ENCODE data around the gene CORO6. TPM values are rescaled to one million over a fixed set of nuclear protein-coding genes. Genes with fewer than 3 reads are reported as not detected.

CORO6 gene
- polyA plus RNA-seq, 1 donor from 2014 or later, result not detected

GRCh38 chr17:29593591-29594518 is 28.9 kb downstream of the CORO6 start:
- Mint-ChIP-seq H3K36me3 (no peaks in the 10 kb centered on the region), H3K27ac (peak overlapping the region in 1 of 3 donors; percentile 64), H3K4me3 (peak overlapping the region; percentile 71 to 91 (median 89)), H3K9me3 (no peaks in the 10 kb centered on the region), H3K4me1 (peaks cover 8 to 25% (median 19%) of the 10 kb centered on the region in 3 donors), H3K27me3 (no peaks in the 10 kb centered on the region)

GRCh38 chr17:29592850-29593551 is 29.7 kb downstream of the CORO6 start, which contains the start of gene ANKRD13B:
ANKRD13B (plus strand) TSS chr17:29593132; CDS start chr17:29593622, 490 bp downstream.
- Mint-ChIP-seq H3K9me3 (no peaks in the 10 kb centered on the region), H3K4me3 (peak within 1 kb of the TSS; percentile 88 to 95 (median 92)), H3K27me3 (no peaks in the 10 kb centered on the region), H3K36me3 (no peaks in the 10 kb centered on the region), H3K27ac (peak within 1 kb of the TSS in 1 of 3 donors; percentile 82), H3K4me1 (peaks cover 12 to 29% (median 22%) of the 10 kb centered on the region in 3 donors)

DNA sequence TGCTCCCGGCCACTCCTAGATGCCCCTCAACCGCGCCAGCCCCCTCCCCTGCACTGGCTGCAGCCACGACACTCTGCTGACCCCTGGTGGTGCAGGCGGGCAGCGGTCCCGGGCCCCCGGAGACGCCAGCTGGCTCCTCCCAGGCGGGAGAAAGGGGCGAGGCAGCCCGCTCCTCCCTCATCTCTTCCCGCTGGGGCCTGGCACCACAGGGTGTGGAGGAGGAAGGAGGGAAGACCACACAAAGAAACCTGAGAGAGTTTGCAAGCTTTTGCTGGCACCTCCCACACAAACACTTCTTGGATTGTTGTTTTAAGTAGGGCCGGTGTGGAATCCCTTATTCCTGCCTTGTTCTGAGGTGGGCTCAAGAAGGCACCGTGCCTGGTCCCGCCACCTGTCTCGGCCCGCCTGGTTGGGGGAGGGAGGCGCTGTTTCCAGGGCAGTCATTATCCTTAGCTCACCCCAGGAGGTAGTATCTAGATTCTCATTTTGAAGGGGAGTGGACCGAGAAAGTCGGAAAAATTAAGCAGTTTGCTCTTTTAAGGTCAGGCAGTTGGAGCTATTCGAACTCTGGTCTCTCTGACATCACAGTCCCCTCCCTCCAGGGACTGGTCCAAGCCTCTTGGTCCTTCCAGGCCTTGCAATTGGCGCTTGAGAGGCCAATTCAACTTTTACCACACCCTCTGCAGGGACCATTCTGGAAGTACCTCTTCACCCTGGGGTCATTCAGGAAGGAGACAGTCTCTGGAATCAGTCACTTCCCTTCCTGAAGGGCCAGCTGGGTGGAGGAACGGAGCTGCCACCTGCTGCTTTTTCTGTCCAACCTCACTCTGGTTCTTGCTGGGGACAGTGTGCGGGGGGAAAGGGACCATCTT is 30.7 kb downstream of the CORO6 start:
- peaks cover 13 to 32% (median 29%) of the 10 kb centered on the region in 3 donors for H3K4me1 Mint-ChIP-seq

GRCh38 chr17:29591146-29591736 is 31.5 kb downstream of the CORO6 start:
- H3K9me3 Mint-ChIP-seq, result no peaks in the 10 kb centered on the region
- no peaks in the 10 kb centered on the region for H3K27me3 Mint-ChIP-seq
- H3K4me3 Mint-ChIP-seq, result peak overlapping the region; percentile 70 to 95 (median 92)
- peaks cover 16 to 35% (median 32%) of the 10 kb centered on the region in 3 donors for H3K4me1 Mint-ChIP-seq
- H3K36me3 Mint-ChIP-seq, result no peaks in the 10 kb centered on the region
- peak overlapping the region in 2 of 3 donors; percentile 81 to 82 for H3K27ac Mint-ChIP-seq

More for the DNA sequence above, 30.7 kb downstream of the CORO6 start:
- no peaks in the 10 kb centered on the region for H3K36me3 Mint-ChIP-seq
- peak overlapping the region; percentile 70 to 95 (median 92) for H3K4me3 Mint-ChIP-seq
- H3K27ac Mint-ChIP-seq, result peak overlapping the region in 2 of 3 donors; percentile 81 to 82
- H3K9me3 Mint-ChIP-seq, result no peaks in the 10 kb centered on the region
- no peaks in the 10 kb centered on the region for H3K27me3 Mint-ChIP-seq

DNA sequence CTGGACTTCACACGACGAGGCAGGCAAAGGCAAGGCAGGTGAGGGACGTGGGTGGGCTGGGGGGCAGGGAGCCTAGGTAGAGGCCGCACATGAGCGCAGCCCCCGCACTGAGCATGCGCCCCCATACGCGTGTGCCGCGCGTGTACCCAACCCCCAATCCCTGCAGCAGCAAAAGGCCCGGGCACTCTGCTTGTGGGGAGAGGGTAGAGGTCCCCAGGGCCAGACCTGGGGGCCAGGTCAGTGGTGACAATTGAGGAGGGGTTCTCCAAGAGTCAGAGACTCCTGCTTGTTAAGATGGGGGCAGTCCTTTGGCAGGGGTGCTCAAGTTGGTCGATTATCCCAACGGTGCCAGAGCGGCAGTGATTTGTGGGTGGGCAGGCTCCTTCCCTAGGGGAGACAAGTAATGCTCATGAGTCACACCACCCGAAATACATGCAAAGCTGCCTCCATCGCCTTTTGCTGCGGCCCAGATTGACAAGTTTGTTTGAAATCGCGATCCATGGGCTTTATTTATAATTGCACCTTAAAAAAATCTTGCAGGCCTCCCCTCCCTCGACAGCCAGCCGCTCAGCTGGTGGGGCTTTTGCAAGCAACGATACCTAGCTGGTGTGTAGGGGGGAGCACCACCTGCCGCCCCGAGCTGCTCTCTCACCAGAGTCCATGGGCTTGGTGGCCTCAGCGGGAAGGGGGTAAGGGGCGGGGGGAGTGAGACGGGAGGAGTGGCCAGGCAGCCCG is 32.1 kb downstream of the CORO6 start:
- peak overlapping the region; percentile 19 to 90 (median 59) for H3K27ac Mint-ChIP-seq
- H3K4me1 Mint-ChIP-seq, result peaks cover 23 to 37% (median 37%) of the 10 kb centered on the region in 3 donors
- peak overlapping the region; percentile 70 to 95 (median 92) for H3K4me3 Mint-ChIP-seq
- H3K36me3 Mint-ChIP-seq, result no peaks in the 10 kb centered on the region
- H3K27me3 Mint-ChIP-seq, result no peaks in the 10 kb centered on the region
- H3K9me3 Mint-ChIP-seq, result no peaks in the 10 kb centered on the region

DNA sequence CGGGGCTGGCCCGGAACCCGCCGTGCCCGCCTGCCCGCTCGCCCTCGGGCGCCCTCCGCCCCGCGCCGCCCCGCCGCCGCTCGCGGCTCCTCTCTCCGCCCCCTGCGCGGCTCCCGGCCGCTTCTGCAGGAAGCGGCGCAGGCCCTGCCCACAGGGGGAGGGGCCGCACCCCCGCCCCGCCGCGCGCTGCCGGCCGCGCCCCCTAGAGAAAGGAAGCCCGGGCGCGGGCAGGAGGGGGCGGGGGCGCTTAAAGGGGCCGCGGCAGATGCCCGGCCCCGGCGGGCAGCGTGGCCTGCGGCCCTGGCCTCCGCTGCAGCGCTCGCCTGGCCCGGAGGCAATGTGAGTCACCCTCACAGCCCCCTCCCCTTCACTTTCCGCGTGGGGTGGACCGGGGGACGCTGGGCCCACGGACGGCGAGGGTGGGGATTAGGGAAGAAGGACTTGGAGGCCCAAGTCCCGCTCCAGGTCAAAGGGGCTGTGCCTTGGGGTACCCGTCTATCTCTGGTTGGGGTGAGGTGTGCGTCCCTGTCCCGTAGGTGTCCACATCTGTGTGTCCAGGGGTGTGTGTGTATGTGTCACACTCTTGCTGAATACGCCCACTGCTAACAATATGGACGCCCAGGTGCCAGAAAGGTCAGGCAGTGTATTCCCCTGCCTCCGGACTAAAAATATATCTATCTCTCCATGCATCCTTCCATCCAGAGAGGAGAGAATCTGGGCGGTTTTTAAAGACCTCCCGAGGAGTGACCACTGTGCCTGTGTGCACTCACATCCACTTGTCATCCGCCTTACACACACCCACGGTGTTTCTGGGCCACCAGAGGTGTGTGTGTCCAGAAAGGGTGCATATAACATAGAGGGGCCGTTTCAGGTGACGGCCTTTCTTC is 32.9 kb downstream of the CORO6 start, which contains the start of gene GIT1:
TSS of gene GIT1 (minus strand) at position 125 of the 887 bp plus-strand sequence. CDS start 270 bp downstream, outside the sequence.
- H3K27me3 Mint-ChIP-seq, result no peaks in the 10 kb centered on the region
- peak within 1 kb of the TSS; percentile 89 to 98 (median 92) for H3K4me3 Mint-ChIP-seq
- H3K4me1 Mint-ChIP-seq, result peaks cover 23 to 39% (median 37%) of the 10 kb centered on the region in 3 donors
- peak within 1 kb of the TSS; percentile 59 to 90 (median 86) for H3K27ac Mint-ChIP-seq
- no peaks in the 10 kb centered on the region for H3K36me3 Mint-ChIP-seq
- H3K9me3 Mint-ChIP-seq, result no peaks in the 10 kb centered on the region

DNA sequence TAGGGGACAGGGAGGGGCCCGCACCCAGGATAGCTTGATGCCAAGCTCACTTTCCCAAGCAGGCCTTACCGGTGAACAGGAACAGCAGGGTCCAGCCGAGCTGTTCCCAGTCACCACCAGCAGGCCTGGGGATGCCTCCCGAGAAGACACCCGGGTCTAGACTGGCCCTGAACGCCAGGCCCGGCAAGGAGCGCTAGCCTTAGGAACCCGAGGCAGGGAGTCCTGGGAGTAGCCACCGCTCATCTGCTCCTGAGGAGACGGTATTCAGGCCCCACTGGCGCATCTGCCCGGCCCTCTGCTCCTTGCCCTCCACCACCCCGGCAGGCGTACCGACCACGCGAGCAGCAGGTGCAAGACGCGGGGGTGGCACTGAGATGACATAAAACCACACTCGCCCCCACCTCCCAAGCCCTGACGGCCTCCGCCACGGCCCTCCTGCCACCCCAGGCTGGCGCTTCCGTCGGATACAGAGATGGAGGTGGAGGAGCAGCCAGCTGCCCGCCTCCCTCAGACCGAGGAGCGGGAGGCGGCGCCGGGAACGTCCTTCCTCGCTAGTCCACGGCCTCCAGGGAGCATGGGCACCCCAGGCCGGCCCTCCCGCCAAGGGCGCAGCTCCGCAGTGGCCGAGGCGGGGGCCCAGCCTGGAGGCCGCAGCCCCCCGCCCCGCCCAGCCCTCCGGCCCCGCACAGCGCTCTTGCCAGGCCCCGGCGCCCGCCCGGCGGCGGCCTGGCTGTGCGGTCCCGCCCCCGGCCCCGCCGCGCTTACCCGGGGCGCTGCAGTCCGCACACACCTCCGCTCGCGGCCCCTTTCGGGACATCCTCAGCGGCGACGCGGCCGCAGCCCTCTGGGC is 33.9 kb downstream of the CORO6 start:
- peak overlapping the region; percentile 84 to 93 (median 86) for H3K27ac Mint-ChIP-seq
- peak overlapping the region; percentile 87 to 98 (median 92) for H3K4me3 Mint-ChIP-seq

DNA sequence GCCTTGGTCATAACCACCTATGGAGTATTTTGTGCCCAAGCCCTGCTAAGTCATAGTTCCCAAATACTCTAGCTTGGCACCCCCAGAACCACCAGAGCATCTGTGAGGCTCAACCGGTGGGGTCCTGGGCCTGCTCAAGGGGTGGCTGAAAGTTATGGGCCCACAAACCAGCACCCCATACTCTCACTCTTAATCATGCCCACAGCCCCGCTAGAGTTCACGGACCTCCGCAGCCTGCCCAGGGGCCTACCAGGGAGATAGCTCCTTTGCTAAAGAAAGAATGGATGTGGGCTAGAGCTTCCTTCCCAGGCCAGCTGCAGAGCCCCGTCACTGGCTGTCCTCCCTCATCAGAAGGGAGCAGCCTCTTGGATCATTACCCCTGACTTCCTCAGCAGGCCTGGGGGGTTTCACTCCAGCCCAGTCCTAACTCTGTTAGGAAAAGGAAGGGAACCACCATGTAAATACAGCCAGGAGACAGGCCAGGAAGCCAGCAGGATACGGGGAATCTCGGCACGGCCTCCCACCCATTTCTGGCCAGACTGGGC is 34.6 kb downstream of the CORO6 start:
- Mint-ChIP-seq H3K27me3 (no peaks in the 10 kb centered on the region), H3K4me3 (peak overlapping the region; percentile 87 to 98 (median 92)), H3K4me1 (peaks cover 31 to 47% (median 43%) of the 10 kb centered on the region in 3 donors), H3K36me3 (no peaks in the 10 kb centered on the region), H3K27ac (peak overlapping the region; percentile 84 to 93 (median 86)), H3K9me3 (no peaks in the 10 kb centered on the region)

More for the DNA sequence above, 33.9 kb downstream of the CORO6 start:
- peaks cover 28 to 46% (median 43%) of the 10 kb centered on the region in 3 donors for H3K4me1 Mint-ChIP-seq
- H3K27me3 Mint-ChIP-seq, result no peaks in the 10 kb centered on the region
- no peaks in the 10 kb centered on the region for H3K36me3 Mint-ChIP-seq
- H3K9me3 Mint-ChIP-seq, result no peaks in the 10 kb centered on the region

DNA sequence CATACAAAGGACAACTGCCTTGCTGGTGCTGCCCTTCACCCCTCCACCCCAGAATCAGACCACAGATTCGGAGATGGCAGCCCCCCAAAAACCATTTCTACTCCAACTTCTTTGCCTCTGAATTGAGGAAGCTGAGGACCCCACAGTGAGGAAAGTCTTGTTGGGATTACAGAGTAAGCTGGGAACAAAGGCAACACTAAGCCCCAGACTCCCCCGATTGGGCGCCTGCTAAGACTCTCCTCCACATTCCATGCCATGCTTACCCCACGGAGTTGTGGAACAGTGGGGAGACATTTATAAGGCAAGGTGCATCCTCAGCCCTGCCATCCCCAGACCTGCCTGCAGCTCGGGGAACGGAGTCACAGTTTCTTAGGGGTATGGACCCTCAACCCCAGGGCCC is 35.1 kb downstream of the CORO6 start:
- peaks cover 31 to 47% (median 40%) of the 10 kb centered on the region in 3 donors for H3K4me1 Mint-ChIP-seq
- H3K9me3 Mint-ChIP-seq, result no peaks in the 10 kb centered on the region
- no peaks in the 10 kb centered on the region for H3K27me3 Mint-ChIP-seq
- H3K36me3 Mint-ChIP-seq, result no peaks in the 10 kb centered on the region
- H3K4me3 Mint-ChIP-seq, result peak overlapping the region in 3 of 4 donors; percentile 25 to 98 (median 89)
- peak overlapping the region in 1 of 3 donors; percentile 86 for H3K27ac Mint-ChIP-seq

DNA sequence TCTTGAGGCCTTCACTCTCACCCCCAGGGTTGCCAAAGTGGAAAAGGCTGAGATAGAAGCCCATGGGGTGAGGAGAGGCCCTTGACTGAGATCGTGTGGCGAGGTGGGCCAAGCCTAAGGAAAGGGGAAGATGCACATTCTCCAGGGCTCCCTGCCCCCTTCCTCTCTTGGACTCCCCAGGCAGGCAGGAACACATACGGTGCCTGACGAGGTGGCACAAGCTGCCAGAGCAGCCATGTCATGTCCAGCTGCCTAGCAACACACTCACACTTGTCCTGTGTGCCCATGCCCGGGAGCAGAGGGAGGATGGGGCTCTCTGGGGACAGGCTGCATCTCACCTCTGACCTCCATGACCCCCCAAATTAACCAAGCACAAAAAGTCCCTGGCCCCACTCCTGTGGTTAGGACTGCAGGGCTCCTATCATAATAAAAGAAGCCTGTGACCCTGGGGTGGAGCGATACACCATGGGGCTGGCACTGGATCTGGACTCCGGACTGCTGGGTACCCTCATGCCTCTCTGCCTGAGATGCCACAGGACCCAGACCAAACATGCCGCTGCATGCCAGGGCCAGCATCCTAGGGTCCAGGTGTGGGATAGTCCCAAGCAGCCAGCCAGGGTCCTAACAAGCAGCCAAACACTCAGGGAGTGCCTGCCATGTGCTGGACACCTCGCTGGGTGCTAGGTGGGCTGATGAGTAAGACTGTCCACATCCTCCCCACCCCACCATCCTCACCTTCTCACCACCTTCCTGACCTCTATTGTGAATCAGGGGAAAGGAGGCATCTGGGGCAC is 35.8 kb downstream of the CORO6 start:
- Mint-ChIP-seq H3K36me3 (no peaks in the 10 kb centered on the region), H3K27me3 (no peaks in the 10 kb centered on the region), H3K4me1 (peaks cover 25 to 41% (median 33%) of the 10 kb centered on the region in 3 donors), H3K4me3 (peak overlapping the region; percentile 25 to 89 (median 50)), H3K27ac (peak overlapping the region in 2 of 3 donors; percentile 69 to 86), H3K9me3 (no peaks in the 10 kb centered on the region)

All from IgD-negative memory B cell (primary cell).